Mesenchymal stem cell (in vitro differentiated cells and primary cell): Measurements from ENCODE around the gene DDX55.

Experiments used
- DNase-seq: peaks from one replicate; pipeline ENCODE4 v3.0.0-alpha.2; 2013
- H2AFZ ChIP-seq: one replicate; pipeline ENCODE4 v1.6.1; 2013; ENCODE audit warnings: low read depth, mild to moderate bottlenecking, control low read depth, inconsistent platforms, low read length, moderate library complexity
- H2AK5ac ChIP-seq: 2 replicates; pipeline ENCODE4 v1.6.1; 2013; ENCODE audit warnings: low read length, moderate library complexity, mild to moderate bottlenecking, inconsistent platforms; ENCODE audit not compliant: severe bottlenecking
- H2BK120ac ChIP-seq: one replicate; pipeline ENCODE4 v1.6.1; 2013; ENCODE audit warnings: low read depth, mild to moderate bottlenecking, inconsistent platforms, low read length, moderate library complexity
- H2BK12ac ChIP-seq, 2 experiments: one replicate each; pipeline ENCODE4 v1.6.1; 2013; ENCODE audit warnings: inconsistent platforms in 2 of 2, low read length in 2 of 2, mild to moderate bottlenecking in 2 of 2, moderate library complexity in 2 of 2, control low read depth in 1 of 2
- H2BK15ac ChIP-seq: one replicate; pipeline ENCODE4 v1.6.1; 2013; ENCODE audit warnings: mild to moderate bottlenecking, low read depth, inconsistent platforms; ENCODE audit not compliant: poor library complexity, severe bottlenecking
- H2BK5ac ChIP-seq: 2 replicates; pipeline ENCODE4 v1.6.1; 2013; ENCODE audit warnings: low read depth, mild to moderate bottlenecking, low read length, control low read depth, inconsistent platforms; ENCODE audit not compliant: poor library complexity, severe bottlenecking
- H3K14ac ChIP-seq, 2 experiments: one replicate each; pipeline ENCODE4 v1.6.1; 2013; ENCODE audit warnings: inconsistent platforms in 2 of 2, low read length in 2 of 2, control low read depth in 1 of 2, mild to moderate bottlenecking in 1 of 2, moderate library complexity in 1 of 2
- H3K18ac ChIP-seq, 2 experiments: one replicate each; pipeline ENCODE4 v1.6.1; 2013; ENCODE audit warnings: inconsistent platforms in 2 of 2, low read length in 2 of 2, control low read depth in 1 of 2, low read depth in 1 of 2, mild to moderate bottlenecking in 1 of 2
- H3K23ac ChIP-seq, 2 experiments: one replicate each; pipeline ENCODE4 v1.6.1; 2013; ENCODE audit warnings: inconsistent platforms in 2 of 2, low read length in 2 of 2, mild to moderate bottlenecking in 2 of 2, moderate library complexity in 2 of 2, control low read depth in 1 of 2
- H3K27ac ChIP-seq: 2 replicates; pipeline ENCODE4 v1.5.1; 2013; ENCODE audit warnings: mild to moderate bottlenecking, moderate library complexity, low read length, control low read depth, inconsistent platforms; ENCODE audit not compliant: poor library complexity, severe bottlenecking
- H3K27me3 ChIP-seq, 2 experiments: 2 replicates each; pipeline versions ENCODE4 v1.6.1 to v1.7.0; 2013; ENCODE audit warnings: low read length in 2 of 2, mild to moderate bottlenecking in 2 of 2, moderate library complexity in 2 of 2, control low read depth in 1 of 2, inconsistent platforms in 1 of 2; ENCODE audit not compliant: control insufficient read depth in 1 of 2, insufficient read depth in 1 of 2
- H3K36me3 ChIP-seq, 2 experiments: 2 replicates each; pipeline versions ENCODE4 v1.6.1 to v1.7.0; 2013; ENCODE audit warnings: low read length in 2 of 2, control low read depth in 1 of 2, inconsistent platforms in 1 of 2, low read depth in 1 of 2, mild to moderate bottlenecking in 1 of 2; ENCODE audit not compliant: insufficient read depth in 2 of 2, control insufficient read depth in 1 of 2
- H3K4ac ChIP-seq, 2 experiments: one replicate each; pipeline ENCODE4 v1.6.1; 2013; ENCODE audit warnings: inconsistent platforms in 2 of 2, low read length in 2 of 2, mild to moderate bottlenecking in 2 of 2, moderate library complexity in 2 of 2, control low read depth in 1 of 2, low read depth in 1 of 2
- H3K4me1 ChIP-seq: 2 replicates; pipeline ENCODE4 v1.6.1; 2013; ENCODE audit warnings: low read depth, low read length, control low read depth; ENCODE audit not compliant: control insufficient read depth, insufficient read depth
- H3K4me2 ChIP-seq: 2 replicates; pipeline ENCODE4 v1.6.1; 2013; ENCODE audit warnings: low read length, mild to moderate bottlenecking, inconsistent platforms; ENCODE audit not compliant: poor library complexity, severe bottlenecking
- H3K4me3 ChIP-seq, 2 experiments: 2 replicates each; pipeline versions ENCODE4 v1.5.1 to v1.7.0; 2013; ENCODE audit warnings: low read length in 2 of 2, mild to moderate bottlenecking in 2 of 2, control low read depth in 1 of 2, low read depth in 1 of 2; ENCODE audit not compliant: insufficient read depth in 1 of 2
- H3K79me1 ChIP-seq: replicated peaks from 2 replicates; pipeline ENCODE4 v1.6.1; 2013; ENCODE audit warnings: mild to moderate bottlenecking, control low read depth, low read length, inconsistent platforms; ENCODE audit not compliant: poor library complexity, severe bottlenecking
- H3K9ac ChIP-seq: 2 replicates; pipeline ENCODE4 v1.7.0; 2013; ENCODE audit warnings: mild to moderate bottlenecking, low read length, moderate library complexity
- H3K9me3 ChIP-seq: 2 replicates; pipeline ENCODE4 v1.7.0; 2013; ENCODE audit warnings: mild to moderate bottlenecking, low read length; ENCODE audit not compliant: control insufficient read depth
- H4K8ac ChIP-seq: one replicate; pipeline ENCODE4 v1.6.1; 2013; ENCODE audit warnings: inconsistent platforms, mild to moderate bottlenecking, low read length, moderate library complexity
- H4K91ac ChIP-seq: one replicate; pipeline ENCODE4 v1.6.1; 2013; ENCODE audit warnings: mild to moderate bottlenecking, low read length, inconsistent platforms
- WGBS: methylation state at CpG from one replicate; pipeline ENCODE4 v1.1.7; 2013; ENCODE audit warnings: mixed read lengths; 5-methylcytosine and 5-hydroxymethylcytosine counted together

Gene DDX55

GRCh38 chr12:123614531-123614930 is 12.6 kb downstream of the DDX55 start:
- H2BK12ac ChIP-seq = no peak overlapping the region
- H3K9ac ChIP-seq = peak overlapping the region; percentile 47
- H3K4ac ChIP-seq = no peak overlapping the region
- H3K4me1 ChIP-seq = no peaks in the 10 kb centered on the region
- no peak overlapping the region for H4K91ac ChIP-seq
- H2BK15ac ChIP-seq = no peak overlapping the region
- H2BK5ac ChIP-seq = no peak overlapping the region
- no peak overlapping the region for H2BK120ac ChIP-seq
- H2AK5ac ChIP-seq = no peak overlapping the region
- peak overlapping the region in 1 of 2 experiments; percentile 41 for H3K4me3 ChIP-seq
- H3K36me3 ChIP-seq = peaks cover 52 to 89% of the 10 kb centered on the region in 2 experiments
- H4K8ac ChIP-seq = no peak overlapping the region
- H3K18ac ChIP-seq = no peak overlapping the region
- H3K27me3 ChIP-seq = no peaks in the 10 kb centered on the region
- no peak for DNase-seq
- H3K27ac ChIP-seq = no peak overlapping the region
- H3K23ac ChIP-seq = no peak overlapping the region
- 84% methylated on average over 4 of the region's 4 CpGs for WGBS
- H3K14ac ChIP-seq = no peak overlapping the region
- no peak overlapping the region for H2AFZ ChIP-seq
- H3K9me3 ChIP-seq = no peaks in the 10 kb centered on the region
- H3K4me2 ChIP-seq = no peak overlapping the region
- H3K79me1 ChIP-seq = peaks cover 24% of the 10 kb centered on the region

- Histone ChIP-seq H2BK15ac (no peak overlapping the region), H2AK5ac (no peak overlapping the region), H2BK12ac (no peak overlapping the region), H3K36me3 (peaks cover 46 to 92% of the 10 kb centered on the region in 2 experiments), H4K91ac (no peak overlapping the region), H3K9me3 (no peaks in the 10 kb centered on the region), H3K23ac (no peak overlapping the region), H3K4me3 (no peak overlapping the region), H3K79me1 (peaks cover 15% of the 10 kb centered on the region), H2BK5ac (no peak overlapping the region), H2BK120ac (no peak overlapping the region), H3K4me2 (no peak overlapping the region), H3K27ac (no peak overlapping the region), H3K27me3 (no peaks in the 10 kb centered on the region), H3K18ac (no peak overlapping the region), H3K14ac (no peak overlapping the region), H3K9ac (no peak overlapping the region), H2AFZ (no peak overlapping the region), H4K8ac (no peak overlapping the region), H3K4ac (no peak overlapping the region), H3K4me1 (no peaks in the 10 kb centered on the region)
- no CpG with 5 or more reads among the region's 3 CpGs for WGBS
- no peak for DNase-seq
These were observed 15.2 kb downstream of the DDX55 start for GRCh38 chr12:123617144-123617543.

GRCh38 chr12:123617580-123617979 is 15.7 kb downstream of the DDX55 start:
- H3K4me2 ChIP-seq = no peak overlapping the region

GRCh38 chr12:123621101-123621500 is 19.2 kb downstream of the DDX55 start:
- no peak overlapping the region for H3K27ac ChIP-seq
- H2BK120ac ChIP-seq = no peak overlapping the region
- H2BK15ac ChIP-seq = no peak overlapping the region
- no peak overlapping the region for H3K9ac ChIP-seq
- H2AK5ac ChIP-seq = no peak overlapping the region
- peaks cover 48 to 91% of the 10 kb centered on the region in 2 experiments for H3K36me3 ChIP-seq
- H3K79me1 ChIP-seq = peaks cover 17% of the 10 kb centered on the region
- H3K4me3 ChIP-seq = no peak overlapping the region
- H4K8ac ChIP-seq = no peak overlapping the region
- H2BK5ac ChIP-seq = no peak overlapping the region
- no peak for DNase-seq
- no peak overlapping the region for H3K23ac ChIP-seq
- no peak overlapping the region for H4K91ac ChIP-seq
- H2BK12ac ChIP-seq = no peak overlapping the region
- WGBS = 85% methylated on average over 8 of the region's 8 CpGs
- no peaks in the 10 kb centered on the region for H3K4me1 ChIP-seq
- no peak overlapping the region for H2AFZ ChIP-seq
- no peaks in the 10 kb centered on the region for H3K9me3 ChIP-seq
- H3K18ac ChIP-seq = no peak overlapping the region
- no peak overlapping the region for H3K14ac ChIP-seq
- H3K27me3 ChIP-seq = no peaks in the 10 kb centered on the region
- no peak overlapping the region for H3K4ac ChIP-seq
- no peak overlapping the region for H3K4me2 ChIP-seq

More at GRCh38 chr12:123617580-123617979, 15.7 kb downstream of the DDX55 start:
- no peak overlapping the region for H2BK12ac ChIP-seq
- no peak overlapping the region for H2BK120ac ChIP-seq
- no peaks in the 10 kb centered on the region for H3K9me3 ChIP-seq
- H2BK15ac ChIP-seq = no peak overlapping the region
- no peak overlapping the region for H4K91ac ChIP-seq
- H3K4me1 ChIP-seq = no peaks in the 10 kb centered on the region
- no peak overlapping the region for H4K8ac ChIP-seq
- H3K27ac ChIP-seq = no peak overlapping the region
- no peak overlapping the region for H3K4ac ChIP-seq
- no peak overlapping the region for H2BK5ac ChIP-seq
- H2AFZ ChIP-seq = no peak overlapping the region
- peaks cover 17% of the 10 kb centered on the region for H3K79me1 ChIP-seq
- 91% methylated on average over 13 of the region's 13 CpGs for WGBS
- no peak overlapping the region for H3K18ac ChIP-seq
- no peak overlapping the region for H3K9ac ChIP-seq
- no peak for DNase-seq
- H3K23ac ChIP-seq = no peak overlapping the region
- peaks cover 49 to 92% of the 10 kb centered on the region in 2 experiments for H3K36me3 ChIP-seq
- no peak overlapping the region for H3K14ac ChIP-seq
- H3K27me3 ChIP-seq = no peaks in the 10 kb centered on the region
- no peak overlapping the region for H3K4me3 ChIP-seq
- no peak overlapping the region for H2AK5ac ChIP-seq
